Gastroesophageal sphincter (tissue), 3 donors: Measurements from ENCODE around the gene KCNT1.

Experiments used
- CTCF ChIP-seq, 4 experiments: fragments of 200-600 bp in 2 of 4; fragments of 450-650 bp in 2 of 4; sonication (generic) in 1 of 4; IDR thresholded peaks; one replicate each; pipeline ENCODE4 v1.5.1; 2017 to 2019; ENCODE audit warnings: antibody characterized with exemption in 4 of 4, mild to moderate bottlenecking in 2 of 4, moderate library complexity in 2 of 4
- POLR2A ChIP-seq, 2 donors: fragments of 450-650 bp; IDR thresholded peaks; one replicate each; pipeline ENCODE4 v1.6.1; 2017; ENCODE audit warnings: antibody characterized with exemption in 2 of 2, mild to moderate bottlenecking in 2 of 2, moderate library complexity in 1 of 2

DNA sequence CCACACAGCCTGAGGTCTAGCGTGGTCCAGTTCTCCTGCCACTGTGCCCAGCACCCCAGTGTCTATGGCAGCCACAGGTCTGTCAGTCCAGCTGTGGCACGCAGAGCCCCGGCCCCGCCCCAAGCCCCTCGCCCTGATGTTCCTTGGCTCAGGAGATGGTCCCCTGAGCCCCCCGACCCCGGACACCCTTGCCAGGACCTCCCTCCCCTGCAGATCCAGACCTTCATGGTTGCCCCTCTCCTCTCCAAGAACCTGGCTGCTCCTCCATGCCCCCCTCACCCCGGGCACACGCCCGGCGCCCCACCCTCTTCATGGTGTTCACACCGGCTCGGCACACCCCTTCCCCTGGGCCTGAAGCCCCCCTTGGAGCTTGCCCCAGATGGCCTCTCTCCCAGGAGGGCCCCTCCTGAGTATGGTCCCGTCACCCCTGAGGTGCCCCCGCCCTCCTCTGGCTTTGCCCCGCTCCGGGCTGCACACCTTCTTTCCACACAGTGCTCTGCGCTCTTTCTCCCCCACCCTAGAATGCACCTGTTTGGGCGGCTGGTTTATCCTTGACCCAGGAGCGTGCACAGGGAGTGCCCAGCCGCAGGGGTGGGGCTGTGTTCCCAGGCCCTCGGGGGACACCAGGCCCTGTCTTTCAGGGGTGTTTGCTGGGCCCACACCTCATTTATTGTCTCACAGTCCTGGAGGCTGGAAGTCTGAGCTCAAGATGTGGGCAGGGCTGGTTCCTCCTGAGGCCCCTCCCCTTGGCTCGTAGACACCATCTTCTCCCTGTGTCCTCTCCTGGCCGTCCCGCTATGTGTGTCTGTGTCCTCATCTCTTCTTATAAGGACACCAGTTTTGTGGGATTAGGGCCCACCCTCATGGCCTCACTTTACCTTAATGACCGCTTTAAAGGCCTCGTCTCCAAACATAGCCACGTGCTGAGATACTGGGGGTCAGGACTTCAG is 37.6 kb downstream of the KCNT1 start:
- no peak for TF ChIP-seq CTCF (IDR thresholded peaks at IDR 0.05)
- TF ChIP-seq POLR2A (IDR thresholded peaks at IDR 0.05) = no peak
